Stimulated activated CD8-positive, alpha-beta memory T cell treated with anti-CD3 and anti-CD28 coated beads, Interleukin-7, amount 100 ng/mL, for 4 hours (primary cell): ENCODE measurements around the gene TRABD2A.

Source experiments
- DNase-seq, 2 donors: peaks; one replicate each; pipeline ENCODE4 v3.0.0-alpha.2; 2020; ENCODE audit warnings: low read depth in 2 of 2

Gene TRABD2A

DNA sequence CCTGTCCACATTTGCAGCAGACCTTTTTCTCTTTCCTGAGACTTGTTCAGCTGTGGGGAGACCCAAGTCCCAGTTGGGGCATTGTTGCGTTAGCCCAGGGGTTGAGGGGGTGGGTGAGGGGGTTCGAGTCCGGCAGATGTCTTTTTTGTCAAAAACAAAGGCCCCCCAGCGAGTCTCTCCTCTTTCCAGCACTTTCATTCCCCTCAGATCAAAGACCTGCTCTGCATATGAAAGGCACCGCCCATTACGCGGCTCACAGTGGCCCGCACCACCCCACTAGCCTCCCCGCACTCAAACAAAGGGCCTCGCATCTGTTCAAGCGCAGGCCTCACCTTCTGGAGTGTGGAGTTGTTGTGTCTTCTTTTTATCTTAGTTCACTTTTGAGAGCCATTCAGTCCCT is 25.2 kb downstream of the TRABD2A start:
- no peak for DNase-seq

DNA sequence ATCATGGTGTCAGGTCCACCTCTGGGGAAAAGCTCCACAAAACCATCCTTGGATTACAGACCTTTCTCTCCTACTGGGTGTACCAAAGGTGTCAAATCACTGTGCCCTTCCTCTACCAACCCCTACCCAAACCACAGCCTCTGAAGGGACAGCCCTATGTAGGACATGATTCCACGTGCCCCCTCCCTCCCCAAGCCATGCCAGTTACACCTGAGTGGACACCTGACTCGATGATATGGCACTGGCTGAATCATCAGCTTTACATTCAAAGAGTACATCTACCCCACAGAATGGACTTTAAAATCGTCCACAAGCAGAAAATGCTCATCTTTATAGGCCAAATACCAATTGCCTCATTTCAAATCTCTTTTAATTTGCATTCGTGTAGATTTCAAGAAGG is 26.0 kb downstream of the TRABD2A start:
- no peak for DNase-seq

DNA sequence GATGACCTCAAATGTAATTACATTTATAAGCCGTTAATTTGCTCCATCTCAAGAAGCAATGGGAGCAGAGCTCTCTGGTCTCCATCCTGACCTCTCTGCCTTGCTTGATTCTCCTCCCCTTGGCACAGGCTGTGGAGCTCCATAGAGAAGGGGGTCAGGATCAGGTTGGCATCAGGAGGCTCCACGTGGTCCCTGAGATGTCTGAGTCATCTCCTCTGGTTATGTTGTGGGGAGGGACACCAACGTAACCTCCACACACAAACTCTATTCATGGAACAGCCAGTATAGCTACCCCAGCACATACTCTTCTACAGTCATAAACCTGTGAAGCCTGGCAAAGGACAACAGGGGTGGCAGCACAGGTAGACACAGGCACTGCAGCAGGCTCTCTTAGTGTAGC is 29.0 kb downstream of the TRABD2A start:
- no peak for DNase-seq

GRCh38 chr2:84850471-84850870 is 30.4 kb downstream of the TRABD2A start:
- no peak for DNase-seq

DNA sequence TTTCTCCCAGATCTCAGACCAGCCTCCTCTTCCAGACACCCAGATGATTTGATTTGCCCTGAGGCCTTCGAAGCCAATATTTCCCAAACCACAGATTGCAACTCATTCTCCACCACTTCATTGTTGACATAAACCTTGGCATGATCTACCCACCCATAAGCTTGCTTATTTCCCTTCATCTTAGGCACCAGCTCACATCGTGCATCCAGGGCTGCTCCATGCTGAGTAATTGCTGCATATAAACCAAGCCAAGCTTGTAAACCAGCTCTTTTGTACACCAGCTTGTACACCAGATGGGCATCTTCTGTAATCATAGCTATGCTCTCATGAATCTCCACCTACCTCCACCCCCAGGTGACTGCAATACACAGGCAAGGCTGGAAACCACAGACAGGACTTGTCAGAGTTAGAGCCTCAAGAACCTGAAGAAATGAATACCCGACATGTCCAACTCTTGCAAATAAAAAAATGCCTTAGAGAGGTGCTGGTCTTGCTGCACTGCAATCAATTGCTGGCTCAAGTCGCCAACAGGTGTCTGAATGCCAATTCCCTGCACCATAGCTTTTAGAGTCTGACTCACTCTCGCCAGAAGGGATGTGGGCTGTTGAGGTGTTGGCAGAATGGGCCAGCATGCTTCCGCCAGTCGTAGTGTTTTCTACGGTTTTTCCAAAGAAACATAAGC is 31.5 kb downstream of the TRABD2A start:
- peak in 1 of 2 donors; percentile 37 for DNase-seq

- no peak for DNase-seq
Observed at GRCh38 chr2:84847326-84848050, 33.4 kb downstream of the TRABD2A start.

- no peak for DNase-seq
Observed at GRCh38 chr2:84846741-84847142, 34.1 kb downstream of the TRABD2A start.

GRCh38 chr2:84846041-84846663 is 34.7 kb downstream of the TRABD2A start:
- DNase-seq: peak in 1 of 2 donors; percentile 49

DNA sequence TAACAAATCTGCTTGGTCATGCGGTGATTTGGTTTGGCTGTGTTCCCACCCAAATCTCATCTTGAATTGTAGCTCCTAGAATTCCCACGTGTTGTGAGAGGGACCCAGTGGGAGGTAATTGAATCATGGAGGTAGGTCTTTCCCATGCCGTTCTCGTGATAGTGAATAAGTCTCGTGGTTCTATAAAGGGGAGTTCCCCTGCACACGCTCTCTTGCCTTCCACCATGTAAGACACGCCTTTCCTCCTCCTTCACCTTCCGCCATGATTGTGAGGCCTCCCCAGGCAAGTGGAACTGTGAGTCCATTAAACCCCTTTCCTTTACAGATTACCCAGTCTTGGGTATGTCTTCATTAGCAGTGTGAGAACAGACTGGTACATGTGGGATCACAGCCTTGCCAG is 36.7 kb downstream of the TRABD2A start:
- no peak for DNase-seq

DNA sequence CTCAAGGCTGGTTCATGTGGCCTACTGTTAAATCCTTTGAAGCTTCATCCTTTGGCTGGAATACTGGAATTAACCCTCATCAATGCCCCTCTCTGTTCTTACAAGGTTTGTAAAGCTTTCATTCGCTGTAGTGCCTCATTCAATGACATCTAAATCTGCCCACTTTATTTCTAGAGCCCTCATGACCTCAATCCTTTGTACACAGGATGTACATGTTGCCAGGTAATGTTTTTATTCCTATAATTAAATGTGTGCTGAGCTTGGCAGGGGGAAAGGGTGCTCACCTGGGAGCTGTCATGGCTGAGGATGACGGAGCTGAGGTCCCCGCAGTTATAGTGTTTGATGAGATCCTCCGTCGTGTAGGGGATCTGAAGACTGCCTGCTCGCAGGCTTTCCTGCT is 39.3 kb downstream of the TRABD2A start:
- no peak for DNase-seq

DNA sequence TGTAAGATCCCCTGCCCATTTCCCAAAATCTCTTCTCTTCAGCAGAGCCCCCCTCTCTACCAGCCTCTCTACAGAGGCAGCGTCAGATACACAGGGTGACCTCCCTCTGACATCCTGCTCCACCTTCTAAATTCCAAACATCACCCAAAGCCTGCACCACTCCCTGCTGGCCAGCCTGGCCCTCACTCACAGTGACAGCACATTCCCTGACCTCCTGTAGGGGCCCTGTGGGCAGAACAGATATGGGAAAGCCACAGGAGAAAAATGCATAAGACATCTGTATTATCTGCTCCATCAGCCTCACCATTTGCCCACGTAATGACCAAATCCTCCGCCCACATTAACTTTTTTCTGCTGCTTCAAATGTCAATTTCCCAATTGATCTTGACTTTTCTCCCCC is 40.6 kb downstream of the TRABD2A start:
- no peak for DNase-seq

DNA sequence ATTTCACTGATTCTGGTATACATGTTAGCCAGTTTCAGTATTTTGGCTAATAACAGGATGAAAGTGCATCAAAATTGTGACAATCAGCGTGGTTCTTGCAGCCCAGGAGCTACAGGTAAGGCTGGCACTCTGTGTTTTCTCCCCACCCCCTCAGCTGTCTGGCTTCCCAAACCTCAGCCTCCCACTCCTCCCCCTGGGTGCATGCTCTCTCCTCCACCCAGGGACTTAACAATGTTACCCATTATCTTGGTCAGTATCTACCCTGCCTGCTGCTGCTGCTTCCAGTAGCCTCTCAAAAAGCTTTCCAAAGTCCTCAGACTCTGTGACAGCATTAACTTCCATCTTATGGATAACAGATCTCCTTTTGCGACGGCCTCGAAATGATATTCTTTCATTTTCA is 41.0 kb downstream of the TRABD2A start:
- peak in 1 of 2 donors; percentile 33 for DNase-seq

- DNase-seq: no peak
Observed at GRCh38 chr2:84838434-84839145, 42.3 kb downstream of the TRABD2A start.

DNA sequence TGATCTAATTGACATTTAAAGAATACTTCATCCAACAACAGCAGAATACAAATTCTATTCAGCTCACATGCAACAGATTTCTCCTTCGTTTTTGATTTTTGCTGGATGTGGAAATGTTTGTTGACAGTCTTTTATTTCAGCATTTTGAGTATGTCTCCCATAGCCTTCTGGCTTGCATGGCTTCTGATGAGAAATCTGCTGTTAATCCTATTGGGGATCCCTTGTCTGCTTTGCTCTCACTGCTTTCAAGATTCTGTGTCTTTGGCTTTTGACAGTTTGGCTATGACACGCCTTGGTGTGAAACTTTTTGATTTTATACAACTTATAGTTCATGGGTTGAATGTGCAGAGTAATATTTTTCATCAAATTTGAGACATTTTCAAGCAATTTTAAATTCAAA is 44.7 kb downstream of the TRABD2A start:
- no peak for DNase-seq

GRCh38 chr2:84833481-84834150 is 47.3 kb downstream of the TRABD2A start:
- no peak for DNase-seq

GRCh38 chr2:84832772-84833461 is 48.0 kb downstream of the TRABD2A start:
- DNase-seq: no peak

- no peak for DNase-seq
Observed at GRCh38 chr2:84830758-84831500, 50.0 kb downstream of the TRABD2A start.

DNA sequence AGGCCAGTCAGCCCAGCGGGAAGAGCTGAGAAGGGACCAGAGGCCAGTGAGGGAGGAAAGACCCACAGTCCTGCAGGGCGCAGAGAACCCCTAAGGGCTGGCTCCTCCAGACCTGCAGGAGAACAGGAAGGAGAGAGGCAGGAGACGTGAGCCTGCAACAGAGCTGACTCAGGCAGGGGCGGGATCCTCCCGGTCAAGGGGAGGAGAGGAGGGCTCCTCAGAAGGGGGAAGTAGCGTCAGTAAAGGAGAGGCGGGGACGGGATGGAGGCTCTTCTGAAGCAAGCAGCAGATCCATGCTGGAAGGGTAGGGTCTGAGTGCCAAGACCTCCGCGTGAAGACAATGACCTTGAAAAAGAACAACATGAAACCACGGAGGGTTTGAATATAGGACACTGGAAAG is 50.8 kb downstream of the TRABD2A start:
- DNase-seq: no peak

DNA sequence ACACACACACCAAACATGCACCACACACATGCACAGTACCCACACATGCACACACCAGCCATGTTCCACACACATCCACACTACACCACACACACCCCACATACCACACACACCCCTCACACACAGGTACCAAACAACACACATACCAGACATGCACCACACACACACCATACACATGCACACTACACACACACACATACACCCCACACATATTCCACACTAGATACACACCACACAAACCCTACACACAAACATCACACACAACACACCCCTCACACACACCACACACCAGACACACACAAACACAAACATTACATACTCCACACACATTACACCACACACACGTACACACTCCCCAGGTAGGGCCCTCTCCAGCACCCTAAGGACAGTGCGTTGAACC is 51.2 kb downstream of the TRABD2A start:
- no peak for DNase-seq

- DNase-seq: no peak
Observed at GRCh38 chr2:84827978-84828575, 52.8 kb downstream of the TRABD2A start.
